Cardiac fibroblast (primary cell): Measurements from ENCODE around the gene MRPL20.

ENCODE experiments used
- DNase-seq, 2 donors: peaks; one replicate each; pipeline versions ENCODE4 v3.0.0 to v3.0.0-alpha.2; 2010; ENCODE audit warnings: low read depth in 2 of 2
- H3K4me3 ChIP-seq, 2 donors: replicated peaks in 1 of 2; 1 replicate in 1 of 2; 2 replicates in 1 of 2; pipeline ENCODE4 v1.5.1; 2011; ENCODE audit warnings: low read depth in 2 of 2, low read length in 2 of 2, mild to moderate bottlenecking in 2 of 2, moderate library complexity in 1 of 2
- CTCF ChIP-seq: IDR thresholded peaks from one replicate; pipeline ENCODE4 v1.5.1; 2011; ENCODE audit warnings: low read depth, mild to moderate bottlenecking, low read length, inconsistent platforms

MRPL20 gene

DNA sequence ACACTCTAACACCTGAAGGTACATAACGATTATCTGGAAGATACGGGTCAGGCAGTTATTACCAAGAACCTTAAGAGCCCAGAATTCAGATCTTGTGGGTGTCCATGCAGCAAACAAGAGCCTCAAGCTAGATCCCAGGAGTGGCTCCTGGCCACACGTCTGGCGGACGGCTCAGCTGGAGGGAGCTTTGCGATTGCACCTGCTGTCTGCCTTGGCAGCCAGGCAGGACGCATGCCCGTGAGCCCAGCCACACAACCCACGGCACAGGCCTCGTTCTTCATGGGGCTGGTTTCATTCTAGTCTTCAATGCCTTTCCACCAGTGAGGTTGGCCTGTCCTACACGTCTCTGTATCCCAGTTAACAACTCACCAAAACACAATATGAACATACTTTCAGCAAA lies 13.7 kb downstream of the MRPL20 start:
- no peak for DNase-seq
- H3K4me3 ChIP-seq = no peak overlapping the region
- no peak for TF ChIP-seq CTCF

DNA sequence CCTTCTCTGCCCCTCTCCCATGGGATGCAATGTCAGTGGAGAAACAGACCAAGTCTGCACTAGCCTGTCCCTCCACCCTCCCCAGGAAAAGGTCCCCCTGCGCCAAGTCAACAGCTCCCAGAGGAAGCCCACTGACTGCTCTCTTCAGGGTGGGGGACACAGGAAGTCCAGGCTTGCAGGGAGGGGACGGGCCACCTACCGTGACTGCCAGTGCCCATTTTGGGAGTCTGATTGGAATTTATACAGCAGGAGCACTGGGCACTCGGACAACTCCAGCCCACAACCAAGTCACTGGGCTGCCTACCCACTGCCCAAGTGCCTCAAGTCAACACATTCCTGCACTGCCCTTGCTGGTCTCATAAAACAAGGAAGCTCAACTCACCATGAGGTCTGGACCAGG lies 14.1 kb downstream of the MRPL20 start:
- no peak for DNase-seq
- TF ChIP-seq CTCF = no peak
- H3K4me3 ChIP-seq = no peak overlapping the region

- H3K4me3 ChIP-seq = no peak overlapping the region
- no peak for TF ChIP-seq CTCF
- DNase-seq = no peak
Measured at GRCh38 chr1:1391225-1391624, 15.9 kb downstream of the MRPL20 start.

DNA sequence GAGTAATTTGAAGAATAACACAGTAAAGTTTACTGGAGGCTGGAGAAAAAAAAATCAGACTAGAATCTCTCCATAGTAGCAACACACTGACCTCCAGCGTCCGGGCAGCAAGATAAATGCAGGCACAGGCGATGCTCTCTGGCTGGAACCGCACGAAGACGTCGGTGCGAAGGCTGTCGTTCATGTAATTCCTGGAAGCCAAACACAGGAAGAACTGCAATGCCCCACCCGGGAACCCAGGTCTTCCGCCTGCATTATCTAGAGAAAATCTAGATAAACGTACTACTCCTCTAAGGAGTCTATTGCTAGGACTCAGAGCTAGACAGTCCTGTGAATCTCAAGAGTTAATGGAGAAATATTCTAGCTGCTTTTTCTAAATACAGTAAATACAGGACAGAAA lies 16.4 kb downstream of the MRPL20 start:
- TF ChIP-seq CTCF = no peak
- no peak overlapping the region for H3K4me3 ChIP-seq
- DNase-seq = no peak

DNA sequence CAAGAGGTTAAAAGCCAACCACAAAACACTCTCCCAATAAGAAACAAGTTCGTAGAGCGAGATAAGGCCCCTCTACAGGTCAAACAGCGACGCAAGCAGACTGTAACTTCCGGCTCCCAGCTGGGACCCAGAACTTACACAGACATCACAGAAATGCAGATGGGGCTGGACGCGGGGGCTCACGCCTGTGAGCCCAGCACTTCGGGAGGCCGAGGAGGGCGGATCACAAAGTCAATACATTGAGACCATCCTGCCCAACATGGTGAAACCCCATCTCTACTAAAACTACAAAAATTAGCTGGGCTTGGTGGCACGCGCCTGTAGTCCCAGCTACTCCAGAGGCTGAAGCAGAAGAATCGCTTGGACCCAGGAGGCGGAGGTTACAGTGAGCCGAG lies 19.0 kb downstream of the MRPL20 start:
- no peak for TF ChIP-seq CTCF
- H3K4me3 ChIP-seq = no peak overlapping the region
- DNase-seq = no peak

GRCh38 chr1:1387098-1388077 lies 19.7 kb downstream of the MRPL20 start:
- H3K4me3 ChIP-seq = no peak overlapping the region
- TF ChIP-seq CTCF = no peak
- DNase-seq = no peak
